Lung (tissue), 12 donors: ENCODE measurements around the gene PIGR. TPM values are rescaled to one million over a fixed set of nuclear protein-coding genes. Genes with fewer than 3 reads are reported as not detected.
A peak's percentile ranks its signal among the peaks of the same experiment; 100 is the strongest.

Experiments
- ATAC-seq: fragments of 200-7000 bp; cut with Tn5 transposase; one replicate; pipeline ENCODE4 v1.9.1; 2020; ENCODE audit warnings: moderate number of reproducible peaks; ENCODE audit not compliant: insufficient read depth, low FRiP score
- DNase-seq, 3 donors: peaks; one replicate each; pipeline ENCODE4 v3.0.0-alpha.2; 2013 to 2017
- H3K27ac ChIP-seq, 2 donors: one replicate each; pipeline ENCODE4 v1.5.1; 2013; ENCODE audit warnings: mild to moderate bottlenecking in 2 of 2, moderate library complexity in 2 of 2, control low read depth in 1 of 2, inconsistent platforms in 1 of 2, low read depth in 1 of 2, low read length in 1 of 2
- H3K27me3 ChIP-seq, 3 donors: one replicate each; pipeline ENCODE4 v1.5.1; 2013; ENCODE audit warnings: low read length in 2 of 3; ENCODE audit not compliant: control insufficient read depth in 3 of 3, insufficient read depth in 3 of 3
- H3K36me3 ChIP-seq, 4 donors: one replicate each; pipeline ENCODE4 v1.5.1; 2013; ENCODE audit warnings: low read length in 4 of 4, mild to moderate bottlenecking in 1 of 4, moderate library complexity in 1 of 4; ENCODE audit not compliant: control insufficient read depth in 4 of 4, insufficient read depth in 4 of 4
- H3K4me1 ChIP-seq, 5 donors: one replicate each; pipeline ENCODE4 v1.5.1; 2013; ENCODE audit warnings: low read length in 5 of 5, mild to moderate bottlenecking in 2 of 5, moderate library complexity in 1 of 5; ENCODE audit not compliant: control insufficient read depth in 5 of 5, insufficient read depth in 5 of 5
- H3K4me3 ChIP-seq: one replicate; pipeline ENCODE4 v1.5.1; 2013; ENCODE audit warnings: mild to moderate bottlenecking, control low read depth, moderate library complexity
- H3K9ac ChIP-seq, 2 donors: one replicate each; pipeline ENCODE4 v1.5.1; 2013; ENCODE audit warnings: low read length in 2 of 2, control low read depth in 1 of 2; ENCODE audit not compliant: insufficient read depth in 1 of 2
- H3K9me3 ChIP-seq, 4 donors: one replicate each; pipeline ENCODE4 v1.5.1; 2013; ENCODE audit warnings: low read length in 3 of 4, mild to moderate bottlenecking in 1 of 4, moderate library complexity in 1 of 4; ENCODE audit not compliant: control insufficient read depth in 4 of 4, insufficient read depth in 3 of 4
- WGBS, 2 donors: extraction: QIAGEN DNeasy Blood & Tissue Kit; methylation state at CpG; one replicate each; pipeline ENCODE4 v1.1.7; 2013; 5-methylcytosine and 5-hydroxymethylcytosine counted together
- polyA plus RNA-seq, 2 donors: library from polyadenylated mRNA; stranded (reverse); fragments of 200-250 nt; gene quantifications; one replicate each; pipeline ENCODE4 v1.2.1, GENCODE V29; 2013
- total RNA-seq, 2 donors: library from RNA; depleted of rRNA in 1 of 2; stranded (reverse); fragments of >200 nt in 1 of 2; gene quantifications; one replicate each; pipeline ENCODE4 v1.2.1, GENCODE V29; 2014 to 2021
- TF ChIP-seq, protein P1 (sequence below): IDR thresholded peaks from 2 replicates; pipeline ENCODE4 v1.5.1; 2012; ENCODE audit warnings: mild to moderate bottlenecking; ENCODE audit errors: control extremely low read depth, extremely low read depth
- donor health status: control.
- donor health status: control.
- donor health status: Bipolar disorder and iron deficiency.
- donor health status: healthy.
- donor health status: DM: yes; HTN: yes; CAD: no.

The PIGR gene
- total and polyA plus RNA-seq, 4 donors = 131 to 845 (median 298) TPM

- Histone ChIP-seq H3K9ac (no peak overlapping the region), H3K9me3 (peaks cover 0 to 3% (median 1%) of the 10 kb centered on the region in 4 donors), H3K4me3 (no peak overlapping the region), H3K4me1 (peaks cover 0 to 15% (median 0%) of the 10 kb centered on the region in 5 donors), H3K27ac (no peak overlapping the region), H3K36me3 (no peaks in the 10 kb centered on the region), H3K27me3 (no peaks in the 10 kb centered on the region)
- WGBS, 2 donors = 49 to 63% methylated on average over 12 of the region's 12 CpGs
- TF ChIP-seq, protein P1, sequence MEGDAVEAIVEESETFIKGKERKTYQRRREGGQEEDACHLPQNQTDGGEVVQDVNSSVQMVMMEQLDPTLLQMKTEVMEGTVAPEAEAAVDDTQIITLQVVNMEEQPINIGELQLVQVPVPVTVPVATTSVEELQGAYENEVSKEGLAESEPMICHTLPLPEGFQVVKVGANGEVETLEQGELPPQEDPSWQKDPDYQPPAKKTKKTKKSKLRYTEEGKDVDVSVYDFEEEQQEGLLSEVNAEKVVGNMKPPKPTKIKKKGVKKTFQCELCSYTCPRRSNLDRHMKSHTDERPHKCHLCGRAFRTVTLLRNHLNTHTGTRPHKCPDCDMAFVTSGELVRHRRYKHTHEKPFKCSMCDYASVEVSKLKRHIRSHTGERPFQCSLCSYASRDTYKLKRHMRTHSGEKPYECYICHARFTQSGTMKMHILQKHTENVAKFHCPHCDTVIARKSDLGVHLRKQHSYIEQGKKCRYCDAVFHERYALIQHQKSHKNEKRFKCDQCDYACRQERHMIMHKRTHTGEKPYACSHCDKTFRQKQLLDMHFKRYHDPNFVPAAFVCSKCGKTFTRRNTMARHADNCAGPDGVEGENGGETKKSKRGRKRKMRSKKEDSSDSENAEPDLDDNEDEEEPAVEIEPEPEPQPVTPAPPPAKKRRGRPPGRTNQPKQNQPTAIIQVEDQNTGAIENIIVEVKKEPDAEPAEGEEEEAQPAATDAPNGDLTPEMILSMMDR = no peak
- no peak for ATAC-seq
- peak in 1 of 3 donors; percentile 33 for DNase-seq
Observed at GRCh38 chr1:206923009-206923960, 23.0 kb downstream of the PIGR start.

GRCh38 chr1:206922524-206922923, 23.7 kb downstream of the PIGR start:
- Histone ChIP-seq H3K36me3 (no peaks in the 10 kb centered on the region), H3K4me3 (no peak overlapping the region), H3K9ac (no peak overlapping the region), H3K9me3 (peaks cover 0 to 3% (median 1%) of the 10 kb centered on the region in 4 donors), H3K27ac (peak overlapping the region in 1 of 2 donors; percentile 60), H3K27me3 (no peaks in the 10 kb centered on the region), H3K4me1 (peaks cover 0 to 15% (median 0%) of the 10 kb centered on the region in 5 donors)
- WGBS, 2 donors = 36 to 69% methylated on average over 1 of the region's 1 CpG
- ATAC-seq = no peak
- TF ChIP-seq, protein P1 = no peak
- DNase-seq = no peak

DNA sequence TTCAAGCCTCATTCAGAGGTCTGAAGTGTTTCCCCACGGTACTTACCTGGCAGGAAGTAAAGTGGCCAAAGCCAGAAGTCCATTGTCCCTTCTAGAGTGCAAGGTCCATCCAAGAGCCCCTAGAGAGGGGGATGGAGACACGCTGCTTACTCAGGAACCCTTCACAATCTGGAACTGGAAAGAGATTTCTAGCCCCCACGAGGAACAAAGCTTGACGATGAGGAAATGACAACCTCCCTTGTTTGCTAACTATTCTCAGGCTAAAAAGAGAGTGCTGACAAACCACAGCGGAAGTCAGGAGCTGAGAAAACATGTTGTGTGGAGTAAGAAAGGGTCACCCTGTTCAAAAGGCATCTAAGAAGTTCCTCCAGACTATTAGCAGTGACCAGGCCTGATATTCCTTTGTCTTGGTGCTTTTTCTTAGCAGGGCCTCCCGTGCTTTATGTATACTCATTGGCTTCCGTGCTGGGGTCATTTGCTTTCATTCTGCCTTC, 24.4 kb downstream of the PIGR start, which contains the start of gene FCMR:
Gene FCMR (minus strand): TSS at position 170 of the 494 bp plus-strand sequence. CDS start 87 bp downstream, at position 83.
- H3K9me3 ChIP-seq = peaks cover 0 to 3% (median 1%) of the 10 kb centered on the region in 4 donors
- DNase-seq (peak in 2 of 3 donors; percentile 35 to 44), ATAC-seq (peak; percentile 49)
- no peak within 1 kb of the TSS for H3K9ac ChIP-seq
- H3K4me3 ChIP-seq = no peak within 1 kb of the TSS
- no peaks in the 10 kb centered on the region for H3K36me3 ChIP-seq
- peak within 1 kb of the TSS in 1 of 2 donors; percentile 60 for H3K27ac ChIP-seq
- H3K27me3 ChIP-seq = no peaks in the 10 kb centered on the region
- H3K4me1 ChIP-seq = peaks cover 0 to 15% (median 0%) of the 10 kb centered on the region in 5 donors
- TF ChIP-seq, protein P1 = no peak
- 17 to 24% methylated on average over 7 of the region's 7 CpGs for WGBS, 2 donors
